HepG2 (cell line): ENCODE results near the gene SKIDA1. TPM values are rescaled to one million over a fixed set of nuclear protein-coding genes. Genes with fewer than 3 reads are reported as not detected.
A peak's percentile ranks its signal among the peaks of the same experiment; 100 is the strongest.

ENCODE experiments used
- CERS6 ChIP-seq: sonication (generic); formaldehyde crosslinking; IDR thresholded peaks from 2 replicates; pipeline ENCODE4 v1.5.0; 2020; ENCODE audit warnings: missing genetic modification reagents
- FOXA3 ChIP-seq: IDR thresholded peaks from 2 replicates; pipeline ENCODE4 v1.6.1; 2016; ENCODE audit warnings: missing genetic modification reagents, missing compliant biosample characterization
- FUBP1 ChIP-seq: sonication (generic); formaldehyde crosslinking; IDR thresholded peaks from 2 replicates; pipeline ENCODE4 v1.5.1; 2020; ENCODE audit warnings: missing genetic modification reagents, mild to moderate bottlenecking, borderline replicate concordance
- HNF1A ChIP-seq, 2 experiments: sonication (generic) in 1 of 2; formaldehyde crosslinking in 1 of 2; IDR thresholded peaks; 2 replicates each; pipeline versions ENCODE4 v1.4.0 to v1.6.1; 2016 to 2020; ENCODE audit warnings: borderline replicate concordance in 1 of 2, low read depth in 1 of 2, mild to moderate bottlenecking in 1 of 2, missing genetic modification reagents in 1 of 2
- HNRNPK ChIP-seq: fragments of 200-400 bp; formaldehyde crosslinking; IDR thresholded peaks from 2 replicates; pipeline ENCODE4 v1.6.1; 2018; ENCODE audit warnings: low read length, low read depth, moderate library complexity, mild to moderate bottlenecking; ENCODE audit not compliant: poor library complexity, severe bottlenecking
- HOXA5 ChIP-seq: sonication (generic); formaldehyde crosslinking; IDR thresholded peaks from 2 replicates; pipeline ENCODE4 v1.4.0; 2020; ENCODE audit warnings: missing genetic modification reagents
- ISL2 ChIP-seq: sonication (generic); formaldehyde crosslinking; IDR thresholded peaks from 2 replicates; pipeline ENCODE4 v1.5.0; 2020; ENCODE audit warnings: missing genetic modification reagents
- RAD21 ChIP-seq: fragments of 450-650 bp; formaldehyde crosslinking; IDR thresholded peaks from 2 replicates; pipeline ENCODE4 v1.5.0; 2020; ENCODE audit warnings: mild to moderate bottlenecking
- YEATS4 ChIP-seq: sonication (generic); formaldehyde crosslinking; IDR thresholded peaks from 2 replicates; pipeline ENCODE4 v1.4.0; 2020; ENCODE audit warnings: missing genetic modification reagents, borderline replicate concordance
- ZIK1 ChIP-seq: sonication (generic); formaldehyde crosslinking; IDR thresholded peaks from 2 replicates; pipeline ENCODE4 v1.5.0; 2020; ENCODE audit warnings: mild to moderate bottlenecking, low read depth, missing genetic modification reagents, borderline replicate concordance
- ZNF225 ChIP-seq: sonication (generic); formaldehyde crosslinking; IDR thresholded peaks from 2 replicates; pipeline ENCODE4 v1.4.0; 2020; ENCODE audit warnings: mild to moderate bottlenecking, missing genetic modification reagents
- ZNF256 ChIP-seq: sonication (generic); formaldehyde crosslinking; conservative IDR thresholded peaks from 2 replicates; pipeline ENCODE4 v1.4.0; 2020; ENCODE audit warnings: missing genetic modification reagents
- ZNF331 ChIP-seq: sonication (generic); formaldehyde crosslinking; IDR thresholded peaks from 2 replicates; pipeline ENCODE4 v1.4.0; 2020; ENCODE audit warnings: missing genetic modification reagents
- ZNF543 ChIP-seq: sonication (generic); formaldehyde crosslinking; IDR thresholded peaks from 2 replicates; pipeline ENCODE4 v1.4.0; 2020; ENCODE audit warnings: mild to moderate bottlenecking, missing genetic modification reagents
- ZNF841 ChIP-seq: sonication (generic); formaldehyde crosslinking; IDR thresholded peaks from 2 replicates; pipeline ENCODE4 v1.8.1; 2023; ENCODE audit warnings: missing genetic modification reagents, borderline replicate concordance
- polyA plus RNA-seq, 8 experiments: library from polyadenylated mRNA; depleted of rRNA in 3 of 8; stranded (reverse) in 7 of 8; unstranded in 1 of 8; fragments of >200 nt; fragmentation: Illumina TruSeq in 4 of 8; extraction: Trizol in 4 of 8; gene quantifications; 2 replicates each; pipeline versions ENCODE4 v1.2.1 to v1.2.3, GENCODE V29; 2011 to 2016; ENCODE audit warnings: low read depth in 4 of 8, missing spikeins in 1 of 8, mixed read lengths in 1 of 8; ENCODE audit not compliant: insufficient read depth in 1 of 8
- total RNA-seq, 5 experiments: library from RNA; depleted of rRNA; stranded (reverse); fragments of >200 nt; fragmentation: Illumina TruSeq; extraction: Trizol; gene quantifications; 2 replicates each; pipeline ENCODE4 v1.2.3, GENCODE V29; 2016; ENCODE audit warnings: low read depth in 1 of 5
- TF ChIP-seq, protein P1 (sequence below): IDR thresholded peaks from 2 replicates; pipeline ENCODE4 v1.6.1; 2016; ENCODE audit warnings: mild to moderate bottlenecking, missing biosample characterization, missing genetic modification reagents
- TF ChIP-seq, protein P2 (sequence below): sonication (generic); formaldehyde crosslinking; IDR thresholded peaks from 2 replicates; pipeline ENCODE4 v1.4.0; 2020; ENCODE audit warnings: mild to moderate bottlenecking, missing genetic modification reagents
- TF ChIP-seq, protein P3 (sequence below): sonication (generic); formaldehyde crosslinking; IDR thresholded peaks from 2 replicates; pipeline ENCODE4 v1.8.0; 2022; ENCODE audit warnings: missing genetic modification reagents, mild to moderate bottlenecking, inconsistent platforms, borderline replicate concordance

The SKIDA1 gene
- total and polyA plus RNA-seq, 2 of the 13 experiments (the other 11 are each of a cell fraction or from before 2014, with no cell fraction given) = 0.73 to 1.5 TPM

DNA sequence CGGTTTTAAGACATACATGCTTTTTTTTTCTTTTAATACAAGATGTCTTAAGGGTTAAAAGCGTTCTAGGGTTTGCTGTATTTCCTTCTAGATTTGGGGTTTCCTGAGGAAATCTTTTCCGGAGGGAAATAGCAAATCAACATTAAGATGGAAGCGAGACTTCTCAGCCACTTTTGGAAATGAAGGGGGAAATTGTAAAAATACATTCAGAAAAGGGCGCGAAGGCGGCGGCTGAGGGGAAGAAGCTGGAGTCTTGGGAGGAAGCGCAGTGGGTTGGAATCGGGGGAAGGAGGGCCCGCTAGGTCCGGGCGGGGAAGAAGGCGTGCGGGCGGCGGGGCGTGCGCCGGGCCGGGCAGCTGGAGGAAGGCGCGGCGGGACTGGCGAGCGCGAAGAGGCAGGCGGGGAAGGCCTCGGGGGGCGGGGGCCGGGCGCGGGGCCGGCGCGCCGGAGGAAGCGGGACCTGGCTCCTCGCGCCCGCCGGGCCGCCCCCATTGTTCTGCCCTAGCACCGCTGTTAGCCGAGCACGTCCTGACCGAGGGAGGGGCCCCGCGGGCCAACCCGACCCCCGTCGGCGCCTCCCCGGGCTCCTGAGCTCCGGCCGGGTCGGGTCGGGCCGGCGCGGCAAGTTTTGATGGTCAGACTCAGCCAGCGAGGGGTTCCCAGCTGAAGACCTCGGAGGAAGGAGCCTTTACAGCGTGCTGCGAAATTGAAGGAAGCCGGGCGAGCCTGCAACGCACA, 1.5 kb upstream of the SKIDA1 start (continued):
- TF ChIP-seq HNF1A (IDR thresholded peaks at IDR 0.05; ENCODE audit: low read depth) (no peak), HNF1A (CRISPR knock-in tag; IDR thresholded peaks at IDR 0.05; ENCODE audit: borderline replicate concordance) (0 out of 2 replicates have a peak, but pooled peaks have one; percentile 28), ZNF841 (CRISPR knock-in tag) (peak; percentile 87; the same call in 1 of the 2 replicates), YEATS4 (peak; percentile 94; the same call in 1 of the 2 replicates), ZNF256 (CRISPR knock-in tag) (no peak), FOXA3 (CRISPR knock-in tag) (0 out of 2 replicates have a peak, but pooled peaks have one; percentile 8), FUBP1 (CRISPR knock-in tag) (no peak), ISL2 (CRISPR knock-in tag) (peak; percentile 50; the same call in 1 of the 2 replicates), ZNF225 (CRISPR knock-in tag) (peak; percentile 69; the same call in 1 of the 2 replicates), ZNF543 (CRISPR knock-in tag) (no peak; the same call in 1 of the 2 replicates), HOXA5 (peak; percentile 91; the same call in 1 of the 2 replicates), ZIK1 (CRISPR knock-in tag) (no peak), RAD21 (CRISPR knock-in tag) (peak; percentile 51), CERS6 (CRISPR knock-in tag) (no peak), ZNF331 (CRISPR knock-in tag) (peak; percentile 69; the same call in 1 of the 2 replicates), HNRNPK (peak; percentile 53)
- TF ChIP-seq, protein P1, sequence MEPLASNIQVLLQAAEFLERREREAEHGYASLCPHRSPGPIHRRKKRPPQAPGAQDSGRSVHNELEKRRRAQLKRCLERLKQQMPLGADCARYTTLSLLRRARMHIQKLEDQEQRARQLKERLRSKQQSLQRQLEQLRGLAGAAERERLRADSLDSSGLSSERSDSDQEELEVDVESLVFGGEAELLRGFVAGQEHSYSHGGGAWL (CRISPR knock-in tag) = peak; percentile 80; the same call in 1 of the 2 replicates
- TF ChIP-seq, protein P2, sequence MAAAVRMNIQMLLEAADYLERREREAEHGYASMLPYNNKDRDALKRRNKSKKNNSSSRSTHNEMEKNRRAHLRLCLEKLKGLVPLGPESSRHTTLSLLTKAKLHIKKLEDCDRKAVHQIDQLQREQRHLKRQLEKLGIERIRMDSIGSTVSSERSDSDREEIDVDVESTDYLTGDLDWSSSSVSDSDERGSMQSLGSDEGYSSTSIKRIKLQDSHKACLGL = 0 out of 2 replicates have a peak, but pooled peaks have one; percentile 27
- TF ChIP-seq, protein P3, sequence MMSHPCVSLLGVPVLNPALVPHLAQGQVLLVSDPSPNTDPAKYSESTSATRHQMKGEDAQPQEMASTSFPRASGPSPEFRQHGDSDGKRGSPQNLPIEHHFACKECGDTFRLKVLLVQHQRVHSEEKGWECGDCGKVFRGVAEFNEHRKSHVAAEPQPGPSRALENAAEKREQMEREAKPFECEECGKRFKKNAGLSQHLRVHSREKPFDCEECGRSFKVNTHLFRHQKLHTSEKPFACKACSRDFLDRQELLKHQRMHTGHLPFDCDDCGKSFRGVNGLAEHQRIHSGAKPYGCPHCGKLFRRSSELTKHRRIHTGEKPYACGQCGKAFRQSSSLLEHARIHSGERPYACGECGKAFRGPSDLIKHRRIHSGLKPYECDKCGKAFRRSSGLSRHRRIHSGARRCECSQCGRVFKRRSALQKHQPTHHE = peak; percentile 43; the same call in 1 of the 2 replicates
